HEK293T (cell line): ENCODE results near the gene LSM14A.

Source experiments
- CTCF ChIA-PET: fragments of 350-600 bp; formaldehyde crosslinking; extraction: SDS; loops from one replicate; lab custom pipeline; 2021; ENCODE audit warnings: antibody characterized with exemption, inconsistent platforms; lab: Yijun Ruan, JAX
- POLR2A ChIA-PET: fragments of 350-600 bp; formaldehyde crosslinking; extraction: SDS; loops from one replicate; lab custom pipeline; 2020; ENCODE audit warnings: antibody characterized with exemption, inconsistent platforms; lab: Yijun Ruan, JAX
- DNase-seq: peaks from one replicate; pipeline ENCODE4 v3.0.0; 2012; ENCODE audit warnings: mixed read lengths; ENCODE audit errors: extremely low spot score
- ARNT ChIP-seq: fragments of 450-650 bp; IDR thresholded peaks from 2 replicates; pipeline ENCODE4 v1.6.1; 2017; ENCODE audit warnings: mild to moderate bottlenecking
- BHLHE40 ChIP-seq: fragments of 450-650 bp; IDR thresholded peaks from 2 replicates; pipeline ENCODE4 v1.6.1; 2016; ENCODE audit warnings: mild to moderate bottlenecking, moderate library complexity, borderline replicate concordance
- CTBP1 ChIP-seq: fragments of 450-650 bp; IDR thresholded peaks from 2 replicates; pipeline ENCODE4 v1.6.1; 2016; ENCODE audit warnings: borderline replicate concordance
- ELF4 ChIP-seq: fragments of 450-650 bp; IDR thresholded peaks from 2 replicates; pipeline ENCODE4 v1.6.1; 2017; ENCODE audit warnings: antibody characterized with exemption
- FOXA1 ChIP-seq: fragments of 450-650 bp; IDR thresholded peaks from 2 replicates; pipeline ENCODE4 v1.6.1; 2016; ENCODE audit warnings: mild to moderate bottlenecking
- FOXK2 ChIP-seq: fragments of 450-650 bp; IDR thresholded peaks from 2 replicates; pipeline ENCODE4 v1.6.1; 2016; ENCODE audit warnings: mild to moderate bottlenecking
- FOXM1 ChIP-seq: fragments of 450-650 bp; IDR thresholded peaks from 2 replicates; pipeline ENCODE4 v1.6.1; 2017; ENCODE audit warnings: mild to moderate bottlenecking, borderline replicate concordance
- HDGF ChIP-seq: fragments of 450-650 bp; IDR thresholded peaks from 2 replicates; pipeline ENCODE4 v1.6.1; 2017; ENCODE audit warnings: antibody characterized with exemption, borderline replicate concordance
- L3MBTL2 ChIP-seq: fragments of 450-650 bp; conservative IDR thresholded peaks from 2 replicates; pipeline ENCODE4 v1.6.1; 2016; ENCODE audit warnings: mild to moderate bottlenecking
- LEF1 ChIP-seq: fragments of 450-650 bp; IDR thresholded peaks from 2 replicates; pipeline ENCODE4 v1.6.1; 2017; ENCODE audit warnings: mild to moderate bottlenecking, borderline replicate concordance
- NFRKB ChIP-seq: fragments of 450-650 bp; IDR thresholded peaks from 2 replicates; pipeline ENCODE4 v1.6.1; 2016; ENCODE audit warnings: mild to moderate bottlenecking, moderate library complexity
- SP1 ChIP-seq: fragments of 450-650 bp; IDR thresholded peaks from 2 replicates; pipeline ENCODE4 v1.6.1; 2017
- SUZ12 ChIP-seq: fragments of 450-650 bp; IDR thresholded peaks from 2 replicates; pipeline ENCODE4 v1.6.1; 2016; ENCODE audit warnings: mild to moderate bottlenecking
- TARDBP ChIP-seq: fragments of 450-650 bp; IDR thresholded peaks from 2 replicates; pipeline ENCODE4 v1.6.1; 2016
- ZNF384 ChIP-seq: fragments of 450-650 bp; IDR thresholded peaks from 2 replicates; pipeline ENCODE4 v1.6.1; 2016
- TF ChIP-seq, protein P1 (sequence below): fragments of 450-650 bp; IDR thresholded peaks from 2 replicates; pipeline ENCODE4 v1.6.1; 2016

The LSM14A gene

DNA sequence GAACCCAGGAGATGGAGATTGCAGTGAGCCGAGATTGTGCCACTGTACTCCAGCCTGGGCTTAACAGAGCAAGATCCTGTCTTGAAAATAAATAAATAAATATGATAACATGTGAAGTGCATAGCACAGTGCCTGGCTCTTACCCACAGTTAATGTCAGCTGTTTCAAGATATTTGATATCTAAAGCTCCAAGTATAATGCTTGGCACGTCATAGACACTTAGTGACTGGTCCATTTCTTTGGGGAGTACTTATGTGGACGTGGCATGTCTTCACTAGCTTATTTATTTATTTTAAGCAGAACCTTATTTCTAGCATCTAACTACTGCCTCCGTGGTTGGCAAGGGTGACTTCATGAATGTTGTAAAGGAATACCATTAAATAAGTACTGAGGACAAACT, 100.8 kb downstream of the LSM14A start:
- no peak for DNase-seq

DNA sequence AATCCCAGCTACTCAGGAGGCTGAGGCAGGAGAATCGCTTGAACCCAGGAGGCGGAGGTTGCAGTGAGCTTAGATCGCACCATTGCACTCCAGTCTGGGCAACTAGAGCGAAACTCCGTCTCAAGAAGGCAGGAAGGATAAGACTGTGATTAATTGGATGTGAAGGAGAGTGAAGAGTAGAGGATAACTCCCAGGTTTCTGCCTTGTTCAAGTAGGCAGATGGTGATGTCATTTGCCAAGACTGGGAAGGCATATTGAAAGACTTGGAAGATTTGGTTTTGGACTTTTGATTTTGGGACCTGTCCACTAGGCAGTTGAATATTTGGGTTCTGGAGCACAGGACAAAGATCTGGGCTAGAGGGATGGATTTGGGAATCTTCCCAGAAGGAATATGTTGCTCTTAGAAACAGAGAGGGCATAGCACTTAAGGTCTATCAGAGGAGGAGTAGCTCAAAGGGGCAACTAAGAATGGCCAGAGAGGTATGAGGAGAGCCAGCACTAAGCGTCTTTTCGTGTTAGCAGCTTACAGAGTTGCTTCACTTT, 102.1 kb downstream of the LSM14A start:
- ChIA-PET POLR2A (no interaction called here), CTCF (interaction anchor here (0.6 kb wide), 1 partner anchor 225 kb away, joined by 3 read pairs; no protein-coding TSS in a partner anchor)
- no peak for TF ChIP-seq HDGF
- TF ChIP-seq NFRKB: no peak
- TF ChIP-seq ZNF384: no peak
- no peak for TF ChIP-seq CTBP1
- no peak for TF ChIP-seq BHLHE40
- no peak for TF ChIP-seq FOXA1
- TF ChIP-seq SP1: no peak
- TF ChIP-seq LEF1: no peak
- TF ChIP-seq SUZ12: no peak
- TF ChIP-seq, protein P1, sequence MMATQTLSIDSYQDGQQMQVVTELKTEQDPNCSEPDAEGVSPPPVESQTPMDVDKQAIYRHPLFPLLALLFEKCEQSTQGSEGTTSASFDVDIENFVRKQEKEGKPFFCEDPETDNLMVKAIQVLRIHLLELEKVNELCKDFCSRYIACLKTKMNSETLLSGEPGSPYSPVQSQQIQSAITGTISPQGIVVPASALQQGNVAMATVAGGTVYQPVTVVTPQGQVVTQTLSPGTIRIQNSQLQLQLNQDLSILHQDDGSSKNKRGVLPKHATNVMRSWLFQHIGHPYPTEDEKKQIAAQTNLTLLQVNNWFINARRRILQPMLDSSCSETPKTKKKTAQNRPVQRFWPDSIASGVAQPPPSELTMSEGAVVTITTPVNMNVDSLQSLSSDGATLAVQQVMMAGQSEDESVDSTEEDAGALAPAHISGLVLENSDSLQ: no peak
- TF ChIP-seq L3MBTL2: no peak
- no peak for TF ChIP-seq ELF4
- no peak for TF ChIP-seq FOXM1
- no peak for TF ChIP-seq TARDBP
- TF ChIP-seq FOXK2: no peak
- no peak for DNase-seq

More for the DNA sequence above, 100.8 kb downstream of the LSM14A start:
- POLR2A ChIA-PET: no interaction called here
- CTCF ChIA-PET: interaction anchor here (1.2 kb wide), 1 partner anchor 10 kb away, joined by 3 read pairs; no protein-coding TSS in a partner anchor
- no peak for TF ChIP-seq HDGF

DNA sequence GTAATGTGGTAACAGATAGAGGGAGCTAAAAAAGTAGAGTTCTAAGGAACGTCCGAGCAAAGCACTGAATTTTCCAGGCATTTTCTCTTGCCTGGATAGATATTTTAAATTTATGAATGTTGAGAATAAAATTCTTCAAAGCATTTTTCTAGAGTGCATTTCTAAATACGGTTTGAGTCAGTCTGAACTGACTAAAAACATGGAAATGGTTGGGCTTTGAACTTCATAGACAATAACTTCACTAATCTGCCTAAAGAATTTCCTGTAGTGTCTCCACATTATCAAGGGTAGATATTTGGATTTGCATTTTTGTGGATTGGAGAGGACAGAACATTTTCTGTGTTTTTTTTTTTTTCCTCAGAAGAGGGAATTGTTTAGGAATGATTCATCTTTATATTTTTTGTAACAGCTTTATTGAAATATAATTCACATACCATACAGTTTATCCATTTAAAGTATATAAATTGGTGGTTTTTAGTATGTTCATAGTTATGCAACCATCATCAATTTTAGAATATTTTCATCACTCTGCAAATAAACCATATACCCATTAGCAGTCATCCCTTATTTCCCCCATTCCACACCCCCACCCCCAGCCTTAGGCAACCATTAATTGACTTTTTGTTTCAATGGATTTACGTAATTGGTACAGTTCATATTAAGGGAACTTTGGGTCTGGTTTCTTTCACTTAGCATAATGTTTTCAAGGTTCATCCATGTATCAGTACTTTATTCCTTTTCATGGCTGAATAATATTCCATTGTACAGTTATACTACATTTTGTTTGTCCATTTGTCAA, 102.7 kb downstream of the LSM14A start:
- no peak for DNase-seq
- TF ChIP-seq L3MBTL2 (no peak), ARNT (no peak), FOXM1 (no peak), ELF4 (no peak), NFRKB (no peak), FOXK2 (no peak), HDGF (no peak), TARDBP (no peak), LEF1 (no peak), SP1 (no peak), CTBP1 (no peak), SUZ12 (no peak), BHLHE40 (no peak), ZNF384 (no peak), FOXA1 (no peak)
- TF ChIP-seq, protein P1: no peak
- POLR2A ChIA-PET: no interaction called here
- CTCF ChIA-PET: no interaction called here

DNA sequence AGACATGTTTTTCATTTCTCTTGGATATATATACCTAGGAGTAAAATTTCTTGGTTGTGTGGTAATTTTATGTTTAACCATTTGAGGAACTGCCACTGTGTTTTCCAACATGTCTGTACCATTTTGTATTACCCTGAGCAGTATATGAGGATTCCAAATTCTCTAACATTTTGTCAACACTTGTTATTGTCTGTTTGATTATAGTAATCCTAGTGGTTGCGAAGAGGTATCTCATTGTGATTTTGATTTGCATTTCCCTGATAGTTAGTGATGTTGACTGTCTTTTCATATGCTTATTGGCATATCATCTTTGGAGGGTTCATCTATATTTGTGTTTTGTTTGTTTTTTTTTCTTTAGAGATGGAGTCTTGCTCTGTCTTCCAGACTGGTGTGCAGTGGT, 103.4 kb downstream of the LSM14A start:
- POLR2A ChIA-PET: no interaction called here
- no peak for DNase-seq
- CTCF ChIA-PET: no interaction called here
- no peak for TF ChIP-seq LEF1
- no peak for TF ChIP-seq ARNT
- TF ChIP-seq SUZ12: no peak
- no peak for TF ChIP-seq CTBP1
- TF ChIP-seq L3MBTL2: no peak
- TF ChIP-seq, protein P1: no peak
- no peak for TF ChIP-seq ELF4
- no peak for TF ChIP-seq FOXA1
- TF ChIP-seq HDGF: no peak
- no peak for TF ChIP-seq NFRKB
- no peak for TF ChIP-seq FOXM1
- TF ChIP-seq FOXK2: no peak
- TF ChIP-seq TARDBP: no peak
- no peak for TF ChIP-seq SP1
- TF ChIP-seq BHLHE40: no peak
- no peak for TF ChIP-seq ZNF384

DNA sequence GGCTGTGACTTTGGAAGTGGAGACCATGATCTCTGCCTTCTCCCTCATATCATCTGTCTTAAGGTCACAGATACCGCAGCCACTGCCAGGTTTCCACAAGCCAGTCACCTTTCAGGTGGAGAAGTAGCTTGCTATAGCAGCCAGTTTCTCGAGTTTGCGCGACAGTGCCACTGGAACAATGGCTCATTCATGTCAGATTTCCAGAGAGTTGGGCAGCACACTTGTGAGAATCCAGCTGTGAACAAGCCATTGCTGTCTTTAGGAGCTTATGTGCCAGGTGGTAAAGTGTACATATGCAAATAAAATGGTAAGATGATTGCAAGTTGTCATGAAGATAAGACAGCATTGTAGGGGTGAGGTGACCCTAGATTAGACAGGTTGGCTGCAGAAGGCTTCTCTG, 104.3 kb downstream of the LSM14A start:
- no peak for DNase-seq
- POLR2A ChIA-PET: no interaction called here
- TF ChIP-seq ELF4 (no peak), SP1 (no peak), ZNF384 (no peak), HDGF (no peak), FOXK2 (no peak), FOXM1 (no peak), FOXA1 (no peak), LEF1 (no peak), TARDBP (no peak), CTBP1 (no peak), SUZ12 (no peak), ARNT (no peak), L3MBTL2 (no peak), NFRKB (no peak), BHLHE40 (no peak)
- TF ChIP-seq, protein P1: no peak
- CTCF ChIA-PET: no interaction called here
